ENCODE measurements around the gene PLXNA1.

- no peak for TF ChIP-seq POLR2AphosphoS5 (IDR thresholded peaks at IDR 0.05)
- no peak for TF ChIP-seq CTCF (IDR thresholded peaks at IDR 0.05; ENCODE audit: poor library complexity, severe bottlenecking)
- no peak for TF ChIP-seq EZH2 (IDR thresholded peaks at IDR 0.05; ENCODE audit: borderline replicate concordance, insufficient read depth, low read length, poor library complexity, severe bottlenecking)
- TF ChIP-seq RAD21 (conservative IDR thresholded peaks at IDR 0.05) = no peak
- TF ChIP-seq TAF1 (IDR thresholded peaks at IDR 0.05; ENCODE audit: low read depth) = no peak
- TF ChIP-seq SMC3 (conservative IDR thresholded peaks at IDR 0.05; ENCODE audit: poor library complexity) = no peak
- TF ChIP-seq EP300 (conservative IDR thresholded peaks at IDR 0.05; ENCODE audit: poor library complexity, severe bottlenecking) = no peak
- no peak for TF ChIP-seq REST (IDR thresholded peaks at IDR 0.05; ENCODE audit: borderline replicate concordance)
- no peak for TF ChIP-seq MXI1 (conservative IDR thresholded peaks at IDR 0.05; ENCODE audit: poor library complexity, severe bottlenecking)
Observed at GRCh38 chr3:126962756-126963155, 20.2 kb upstream of the PLXNA1 start.
